VCaP (cell line): ENCODE data around the gene PIKFYVE.
"Not testable (repeated sequence)": the region's sequence is repeated elsewhere in the genome, so short reads cannot be mapped to it uniquely, and the experiment has no call there.

ENCODE experiments used
- H3K27ac ChIP-seq: fragments of 450-650 bp; 2 replicates; pipeline ENCODE4 v1.5.1; 2017
- TF ChIP-seq, protein P1 (sequence below): fragments of 450-650 bp; conservative IDR thresholded peaks from 2 replicates; pipeline ENCODE4 v1.5.1; 2017; ENCODE audit warnings: mild to moderate bottlenecking, moderate library complexity

The PIKFYVE gene

GRCh38 chr2:208379192-208379591, 113.1 kb downstream of the PIKFYVE start:
- no peak overlapping the region for H3K27ac ChIP-seq
- TF ChIP-seq, protein P1, sequence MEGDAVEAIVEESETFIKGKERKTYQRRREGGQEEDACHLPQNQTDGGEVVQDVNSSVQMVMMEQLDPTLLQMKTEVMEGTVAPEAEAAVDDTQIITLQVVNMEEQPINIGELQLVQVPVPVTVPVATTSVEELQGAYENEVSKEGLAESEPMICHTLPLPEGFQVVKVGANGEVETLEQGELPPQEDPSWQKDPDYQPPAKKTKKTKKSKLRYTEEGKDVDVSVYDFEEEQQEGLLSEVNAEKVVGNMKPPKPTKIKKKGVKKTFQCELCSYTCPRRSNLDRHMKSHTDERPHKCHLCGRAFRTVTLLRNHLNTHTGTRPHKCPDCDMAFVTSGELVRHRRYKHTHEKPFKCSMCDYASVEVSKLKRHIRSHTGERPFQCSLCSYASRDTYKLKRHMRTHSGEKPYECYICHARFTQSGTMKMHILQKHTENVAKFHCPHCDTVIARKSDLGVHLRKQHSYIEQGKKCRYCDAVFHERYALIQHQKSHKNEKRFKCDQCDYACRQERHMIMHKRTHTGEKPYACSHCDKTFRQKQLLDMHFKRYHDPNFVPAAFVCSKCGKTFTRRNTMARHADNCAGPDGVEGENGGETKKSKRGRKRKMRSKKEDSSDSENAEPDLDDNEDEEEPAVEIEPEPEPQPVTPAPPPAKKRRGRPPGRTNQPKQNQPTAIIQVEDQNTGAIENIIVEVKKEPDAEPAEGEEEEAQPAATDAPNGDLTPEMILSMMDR = no peak

- TF ChIP-seq, protein P1 = no peak
- H3K27ac ChIP-seq = no peak overlapping the region
Measured at GRCh38 chr2:208384637-208385036, 118.6 kb downstream of the PIKFYVE start.

- H3K27ac ChIP-seq = no peak overlapping the region
Measured at GRCh38 chr2:208386541-208386940, 120.5 kb downstream of the PIKFYVE start.

DNA sequence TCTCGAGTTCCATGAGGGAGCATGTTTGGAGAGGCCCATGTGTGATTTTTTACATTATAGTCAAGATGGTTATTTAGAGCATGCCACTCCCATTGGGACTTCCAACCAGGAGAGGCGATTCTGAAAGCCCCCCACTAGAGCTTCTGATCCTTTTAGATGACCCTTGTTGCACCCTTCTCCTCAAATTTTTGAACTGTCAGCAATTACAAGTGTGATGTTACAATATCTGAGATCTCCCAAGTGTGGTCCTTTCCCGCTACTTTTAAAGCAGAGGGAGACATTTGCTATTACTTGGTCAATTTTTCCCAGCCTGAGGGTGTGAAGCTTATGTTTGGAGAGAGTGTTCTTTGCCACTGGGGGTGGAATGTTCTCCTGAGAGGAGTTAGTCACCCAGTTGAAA, 123.9 kb downstream of the PIKFYVE start:
- TF ChIP-seq, protein P1 = no peak
- no peak overlapping the region for H3K27ac ChIP-seq

More at GRCh38 chr2:208386541-208386940, 120.5 kb downstream of the PIKFYVE start:
- TF ChIP-seq, protein P1 = no peak

- TF ChIP-seq, protein P1 = no peak
- no peak overlapping the region for H3K27ac ChIP-seq
Measured at GRCh38 chr2:208392300-208392699, 126.2 kb downstream of the PIKFYVE start.

GRCh38 chr2:208396796-208397195, 130.7 kb downstream of the PIKFYVE start:
- H3K27ac ChIP-seq = not testable (repeated sequence)

- H3K27ac ChIP-seq = no peak overlapping the region
- TF ChIP-seq, protein P1 = no peak
Measured at GRCh38 chr2:208399201-208399600, 133.1 kb downstream of the PIKFYVE start.

- no peak within 1 kb of the TSS for H3K27ac ChIP-seq
- TF ChIP-seq, protein P1 = no peak
Measured at GRCh38 chr2:208406474-208407451, 140.7 kb downstream of the PIKFYVE start, which contains the start of gene PTH2R. PTH2R (plus strand) TSS chr2:208406792; CDS start chr2:208407044, 252 bp downstream.
